NK-92 treated with Interleukin-12 subunit alpha and Interleukin-12 subunit beta, amount 100 ng/mL, for 24 hours (cell line): ENCODE measurements around the gene POLDIP3.
"Not testable (repeated sequence)": the region's sequence is repeated elsewhere in the genome, so short reads cannot be mapped to it uniquely, and the experiment has no call there.

Source experiments
- DNase-seq: peaks from one replicate; lab custom pipeline; 2025; lab: John Stamatoyannopoulos, UW

Gene POLDIP3

GRCh38 chr22:42586381-42586780 lies 28.3 kb downstream of the POLDIP3 start:
- no peak for DNase-seq

- no peak for DNase-seq
Observed at GRCh38 chr22:42585096-42585495, 29.6 kb downstream of the POLDIP3 start.

- no peak for DNase-seq
Observed at GRCh38 chr22:42584364-42584940, 30.2 kb downstream of the POLDIP3 start.

GRCh38 chr22:42582987-42583386 lies 31.7 kb downstream of the POLDIP3 start:
- no peak for DNase-seq

DNA sequence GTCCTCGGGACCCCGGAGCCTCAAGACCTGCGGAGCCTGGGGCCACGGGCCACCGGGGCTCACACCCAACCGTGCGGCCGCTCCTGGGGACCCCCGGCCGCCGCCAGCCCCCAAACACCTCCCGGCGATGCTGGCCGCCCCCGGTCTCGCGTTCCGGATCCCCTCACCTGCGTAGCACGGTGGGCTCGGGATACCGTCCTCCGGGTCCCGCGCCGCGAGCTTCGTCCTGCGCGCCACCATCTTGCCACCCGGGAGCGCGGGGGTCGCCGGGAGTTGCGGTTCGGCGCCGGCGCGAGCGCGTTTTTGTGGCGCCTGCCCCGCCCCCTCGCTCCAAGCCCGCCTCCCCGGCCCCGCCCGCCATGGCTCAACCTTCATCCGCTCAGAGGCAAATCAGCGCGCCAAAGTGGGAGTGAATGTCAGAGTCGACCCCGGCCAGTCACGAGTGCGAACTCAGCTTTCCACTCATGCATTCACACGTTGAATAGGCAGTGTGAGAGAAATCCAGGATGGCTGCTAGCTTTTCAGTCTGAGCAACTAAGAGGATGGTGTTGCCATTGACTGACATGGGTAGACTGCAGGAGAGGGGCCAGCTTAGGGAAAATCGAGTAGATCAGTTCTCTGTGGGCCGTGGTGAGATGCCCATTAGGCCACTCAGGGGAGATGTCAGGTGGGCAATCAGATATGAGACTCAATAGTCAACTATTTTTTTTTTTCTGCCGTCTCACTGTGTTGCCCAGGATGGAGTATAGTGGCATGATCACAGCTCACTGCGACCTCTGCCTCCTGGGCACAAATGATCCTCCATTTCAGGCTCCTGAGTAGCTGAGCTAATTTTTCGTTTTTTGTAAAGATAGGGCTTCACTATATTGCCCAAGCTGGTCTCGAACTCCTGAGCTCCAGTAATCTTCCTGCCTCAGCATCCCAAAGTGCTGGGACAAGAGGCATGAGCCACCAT lies 32.6 kb downstream of the POLDIP3 start:
- peak; percentile 51 for DNase-seq

- DNase-seq = not testable (repeated sequence)
Observed at GRCh38 chr22:42581194-42581761, 33.4 kb downstream of the POLDIP3 start.

DNA sequence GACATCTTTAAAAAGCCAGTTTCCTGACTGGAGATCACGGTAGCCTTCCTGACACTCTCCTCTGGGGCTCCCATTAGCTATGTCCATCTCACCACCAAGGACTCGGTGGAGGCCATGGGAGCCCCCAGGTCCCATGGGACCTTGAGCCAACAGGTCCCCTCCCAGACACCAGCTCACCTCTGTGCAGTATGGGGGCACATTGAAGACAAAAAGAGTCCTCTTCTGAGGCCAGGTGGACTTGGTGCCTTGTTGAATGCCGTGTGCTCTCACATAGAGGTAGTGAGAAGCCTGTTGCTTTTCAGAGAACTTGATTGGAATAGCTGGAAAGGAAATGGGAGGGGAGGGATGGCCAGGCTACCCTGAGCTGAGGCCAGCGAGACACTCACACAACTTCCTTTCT lies 34.6 kb downstream of the POLDIP3 start:
- not testable (repeated sequence) for DNase-seq

DNA sequence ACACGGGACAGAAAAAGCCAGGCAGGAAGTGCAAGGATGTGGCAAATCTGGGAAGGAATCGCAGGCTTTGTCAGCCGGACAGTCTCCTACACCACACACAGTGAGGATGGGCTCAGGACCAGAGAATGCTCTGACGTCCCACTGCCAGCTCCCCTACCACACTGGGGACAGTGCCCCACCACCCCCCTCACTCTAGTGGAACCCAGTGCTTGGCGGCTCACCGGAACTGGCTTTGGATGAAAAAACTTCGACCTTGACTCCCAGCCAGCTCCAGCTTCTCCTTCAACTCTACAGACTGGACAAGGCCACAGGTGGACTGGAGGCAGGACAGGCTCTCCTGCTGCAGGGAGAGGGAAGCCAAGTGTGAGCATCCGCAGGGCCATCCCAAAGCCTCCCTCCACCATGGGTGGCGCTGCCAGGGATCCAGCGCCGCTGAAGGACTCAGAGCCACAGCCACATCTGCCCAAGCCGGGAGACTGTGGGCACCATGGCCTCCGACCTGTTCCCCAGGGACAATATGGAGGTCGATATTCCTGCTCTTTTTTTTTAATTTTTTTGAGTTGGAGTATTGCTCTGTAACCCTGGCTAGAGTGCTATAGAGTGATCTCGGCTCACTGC lies 37.0 kb downstream of the POLDIP3 start:
- DNase-seq = no peak

DNA sequence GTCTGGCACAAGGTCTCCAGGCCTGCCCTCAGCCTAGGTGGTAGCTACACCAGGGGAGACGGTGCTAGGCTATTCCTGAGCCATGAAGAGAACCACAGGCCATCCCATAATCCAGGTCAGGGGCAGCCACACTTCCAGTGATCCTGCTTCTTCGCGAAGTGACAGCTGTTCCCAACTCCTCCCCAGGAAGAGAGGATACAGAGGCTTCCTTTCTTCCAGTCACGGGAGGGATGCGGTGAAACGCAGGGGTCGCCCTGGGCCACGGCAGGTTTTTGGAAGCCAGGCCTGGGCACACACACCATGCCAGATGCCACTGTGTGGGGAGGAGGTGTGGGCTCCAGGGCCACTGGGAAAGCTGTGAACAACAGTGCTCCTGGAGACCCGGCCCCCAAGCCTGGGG lies 37.5 kb downstream of the POLDIP3 start:
- DNase-seq = not testable (repeated sequence)

DNA sequence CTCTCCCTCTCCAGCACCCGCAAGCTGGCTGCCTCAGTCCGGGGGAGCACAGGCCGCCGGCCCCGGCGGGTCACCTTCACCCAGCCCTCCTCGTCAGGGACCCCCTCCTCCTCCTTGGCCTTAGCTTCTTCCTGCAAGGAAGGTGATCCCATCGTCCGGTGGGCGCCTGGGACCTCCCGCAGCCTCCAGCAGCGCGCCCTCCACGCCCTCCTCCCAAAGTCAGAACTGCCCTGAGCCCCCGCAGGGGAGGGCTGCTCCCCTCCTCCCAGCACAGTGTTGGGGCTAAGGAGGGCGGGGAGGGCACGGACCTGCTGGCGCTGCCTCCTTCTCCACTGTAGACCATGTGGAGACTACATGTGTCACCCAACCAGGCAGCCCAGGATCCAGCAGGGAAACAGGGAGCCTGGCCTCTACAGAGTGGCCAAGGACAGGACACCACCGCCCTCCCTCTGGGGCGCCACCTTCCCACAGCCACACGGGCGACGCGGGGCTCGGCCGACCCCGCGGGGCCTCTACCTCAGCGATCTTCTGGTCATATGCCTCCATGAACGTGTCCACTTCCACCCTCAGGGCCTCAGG lies 38.6 kb downstream of the POLDIP3 start:
- DNase-seq = not testable (repeated sequence)

DNA sequence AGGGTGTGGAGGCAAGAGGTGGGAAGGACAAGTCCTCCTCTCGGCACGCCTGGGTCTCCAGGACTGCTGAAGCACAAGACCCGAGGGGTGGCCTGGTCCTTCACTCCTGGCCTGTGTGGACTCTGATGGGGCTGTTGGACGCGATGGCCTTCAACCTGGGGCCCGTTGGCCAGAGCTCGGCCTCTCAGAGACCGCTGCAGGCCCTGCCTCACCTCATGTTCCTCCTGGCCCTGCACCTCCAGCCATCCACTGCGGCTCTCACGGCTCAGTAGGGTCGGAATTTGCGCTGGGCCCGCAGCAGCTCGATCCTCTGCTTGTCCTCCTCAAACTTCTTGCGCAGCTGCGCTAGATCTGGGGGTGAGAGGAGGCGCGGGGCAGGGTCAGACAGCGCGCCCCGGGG lies 40.2 kb downstream of the POLDIP3 start:
- not testable (repeated sequence) for DNase-seq

GRCh38 chr22:42574046-42574445 lies 40.6 kb downstream of the POLDIP3 start:
- DNase-seq = not testable (repeated sequence)

GRCh38 chr22:42571068-42571467 lies 43.6 kb downstream of the POLDIP3 start:
- not testable (repeated sequence) for DNase-seq

DNA sequence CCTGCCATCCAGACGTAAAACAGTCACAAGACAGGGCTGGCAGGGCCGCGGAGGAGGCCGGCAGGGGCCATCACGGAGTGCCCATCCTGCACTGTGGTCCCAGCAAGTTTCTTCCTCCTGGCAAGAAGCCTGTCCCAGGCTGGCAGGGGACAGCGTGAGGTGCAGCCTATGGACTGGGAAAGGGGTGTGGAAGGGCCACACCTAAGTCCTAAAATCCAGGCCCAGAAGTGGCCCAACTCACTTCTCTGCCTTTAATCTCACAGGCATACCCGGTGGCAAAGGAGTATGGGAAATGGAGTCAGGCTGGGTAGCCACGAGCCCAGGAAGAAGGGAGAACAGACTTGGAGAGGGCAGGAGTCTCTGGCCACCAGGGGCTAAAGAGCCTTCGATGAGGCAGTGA lies 44.1 kb downstream of the POLDIP3 start:
- DNase-seq = not testable (repeated sequence)

GRCh38 chr22:42567950-42568349 lies 46.7 kb downstream of the POLDIP3 start:
- not testable (repeated sequence) for DNase-seq

DNA sequence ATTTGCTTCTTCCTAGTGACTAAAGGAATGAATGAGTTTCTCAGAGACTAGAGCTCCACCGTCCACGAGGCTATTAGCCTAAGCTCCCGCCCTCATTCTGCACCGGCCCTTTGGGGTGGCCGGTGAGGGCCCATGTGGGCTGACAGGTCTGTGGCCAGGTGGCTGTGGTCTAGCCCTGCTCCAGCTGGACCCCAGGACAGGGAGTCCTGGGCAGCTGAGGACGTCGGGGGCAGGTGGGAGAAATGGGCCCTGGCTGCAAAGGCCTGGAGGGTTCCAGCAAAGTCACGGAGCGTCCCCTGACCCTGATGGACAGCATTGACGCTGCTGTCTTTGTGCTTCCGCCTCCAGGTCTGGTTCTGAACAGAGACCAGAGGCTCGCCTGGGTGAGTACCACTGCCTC lies 48.7 kb downstream of the POLDIP3 start:
- DNase-seq = no peak

- DNase-seq = no peak
Observed at GRCh38 chr22:42564699-42565098, 50.0 kb downstream of the POLDIP3 start.

DNA sequence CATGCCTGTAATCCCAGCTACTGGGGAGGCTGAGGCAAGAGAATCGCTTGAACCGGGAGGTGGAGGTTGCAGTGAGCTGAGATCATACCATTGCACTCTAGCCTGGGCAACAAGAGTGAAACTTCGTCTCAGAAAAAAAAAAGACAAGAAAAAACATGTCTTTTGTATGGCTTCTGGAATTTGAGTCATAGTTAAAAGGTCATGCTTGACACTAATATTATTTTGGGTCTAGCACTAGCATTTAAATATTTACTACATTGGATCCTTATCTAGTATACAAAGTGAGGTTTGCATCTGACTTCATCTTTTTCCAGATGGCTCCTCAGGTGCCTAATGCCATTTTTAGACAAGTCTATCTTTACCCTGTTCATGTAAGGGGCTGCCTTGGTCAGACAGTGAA lies 50.7 kb downstream of the POLDIP3 start:
- not testable (repeated sequence) for DNase-seq

DNA sequence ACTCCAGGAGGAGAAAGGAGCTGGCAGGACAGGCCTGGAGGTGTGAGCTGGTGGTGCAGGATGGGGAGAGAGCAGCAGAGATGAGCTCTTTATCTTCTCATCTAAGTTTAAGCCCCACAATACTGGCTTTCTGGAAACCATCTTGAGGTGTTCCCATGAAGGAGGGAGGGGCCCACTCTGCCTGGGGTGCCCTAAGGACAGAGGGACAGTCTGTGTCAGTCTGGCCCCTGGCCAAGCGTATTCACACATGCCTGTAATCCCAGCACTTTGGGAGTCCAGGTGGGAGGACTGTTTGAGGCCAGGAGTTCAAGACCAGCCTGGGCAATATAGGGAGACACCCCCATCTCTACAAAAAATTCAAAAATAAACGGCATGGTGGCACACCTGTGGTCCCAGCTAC lies 52.0 kb downstream of the POLDIP3 start:
- no peak for DNase-seq

GRCh38 chr22:42562279-42562678 lies 52.4 kb downstream of the POLDIP3 start:
- no peak for DNase-seq

DNA sequence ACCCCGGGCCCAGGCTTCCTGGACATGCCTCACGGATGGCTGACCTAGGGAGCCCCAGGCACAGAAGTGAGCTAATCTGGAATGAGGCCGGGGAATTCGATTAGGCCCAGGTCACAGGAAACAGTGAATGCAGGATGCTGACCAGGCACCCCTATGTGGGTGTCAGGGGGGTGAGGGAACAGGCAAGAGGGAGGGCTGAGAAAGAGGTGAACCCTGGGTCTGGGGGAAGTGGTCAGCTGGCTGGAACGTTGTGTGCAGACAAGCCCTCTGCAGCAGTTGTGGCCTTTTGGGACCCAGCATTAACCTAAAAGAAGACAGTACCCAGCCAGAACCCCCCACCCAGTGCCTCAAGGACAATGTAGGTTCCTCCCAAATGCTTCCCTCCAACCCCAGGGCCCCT lies 52.8 kb downstream of the POLDIP3 start:
- no peak for DNase-seq

GRCh38 chr22:42560781-42561180 lies 53.9 kb downstream of the POLDIP3 start:
- no peak for DNase-seq
